Midbrain (tissue), 1 donor: ENCODE results near the gene LMTK3.
"Not testable (repeated sequence)": the region's sequence is repeated elsewhere in the genome, so short reads cannot be mapped to it uniquely, and the experiment has no call there.

ENCODE experiments used
- DNase-seq: peaks from one replicate; lab custom pipeline; 2025; lab: John Stamatoyannopoulos, UW

LMTK3 gene

DNA sequence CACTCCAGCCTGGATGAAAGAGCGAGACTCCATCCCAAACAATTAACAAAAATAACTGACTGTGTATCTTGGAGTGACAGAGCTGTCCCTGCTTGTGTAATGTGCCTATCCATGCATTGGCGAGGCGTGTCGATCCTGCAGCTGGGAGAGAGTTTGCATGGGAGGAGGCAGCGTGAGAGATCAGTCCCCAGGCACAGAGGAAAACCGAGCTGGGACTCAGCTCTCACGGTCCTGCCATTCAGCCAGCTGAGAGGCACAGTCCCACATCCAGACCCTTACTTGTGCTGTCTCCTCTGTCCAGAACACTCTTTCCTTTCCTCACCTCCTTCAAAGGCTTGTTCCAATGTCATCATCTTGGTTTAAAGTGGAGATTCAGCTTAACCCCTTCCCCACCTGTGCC, 28.5 kb upstream of the LMTK3 start:
- DNase-seq, result no peak

GRCh38 chr19:48539503-48540096, 28.0 kb upstream of the LMTK3 start:
- no peak for DNase-seq

- DNase-seq, result not testable (repeated sequence)
These were observed 26.4 kb upstream of the LMTK3 start for GRCh38 chr19:48538057-48538456.

DNA sequence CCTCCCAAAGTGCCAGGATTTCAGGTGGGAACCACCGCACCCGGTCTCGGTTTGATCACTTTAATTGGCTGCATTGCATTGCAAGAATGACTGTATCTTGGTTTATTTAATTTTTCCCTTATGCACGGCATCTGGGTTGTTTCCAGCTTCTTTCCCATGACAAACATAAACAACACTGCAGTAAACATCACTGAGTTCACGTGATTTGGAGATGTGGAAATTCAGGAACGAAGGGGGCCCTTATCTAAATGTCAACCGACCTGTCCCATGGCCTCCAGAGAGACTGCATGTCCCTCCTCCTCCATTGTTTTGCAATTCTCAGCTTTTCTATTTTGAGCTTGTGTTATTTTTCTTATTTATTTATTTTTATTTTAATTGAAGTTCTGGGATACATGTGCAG, 25.9 kb upstream of the LMTK3 start:
- no peak for DNase-seq

- no peak for DNase-seq
These were observed 22.1 kb upstream of the LMTK3 start for GRCh38 chr19:48533770-48534169.

DNA sequence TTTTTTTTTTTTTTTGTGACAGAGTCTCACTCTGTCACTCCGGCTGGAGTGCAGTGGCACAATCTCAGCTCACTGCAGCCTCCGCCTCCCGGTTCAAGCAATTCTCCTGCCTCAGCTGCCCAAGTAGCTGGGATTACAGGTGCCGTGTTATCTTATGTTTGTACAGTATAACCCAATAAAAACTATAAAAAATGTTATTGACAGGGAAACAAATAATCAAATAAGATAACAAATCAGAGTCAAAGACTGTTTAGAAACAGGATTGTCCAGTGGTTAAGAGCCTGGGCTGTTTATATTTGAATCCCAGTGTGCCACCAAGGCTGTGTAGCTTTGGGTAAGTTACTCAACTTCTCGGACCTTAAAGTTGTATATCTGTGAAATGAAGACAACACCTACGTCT, 19.1 kb upstream of the LMTK3 start:
- DNase-seq, result no peak

GRCh38 chr19:48530066-48530720, 18.6 kb upstream of the LMTK3 start:
- no peak for DNase-seq

DNA sequence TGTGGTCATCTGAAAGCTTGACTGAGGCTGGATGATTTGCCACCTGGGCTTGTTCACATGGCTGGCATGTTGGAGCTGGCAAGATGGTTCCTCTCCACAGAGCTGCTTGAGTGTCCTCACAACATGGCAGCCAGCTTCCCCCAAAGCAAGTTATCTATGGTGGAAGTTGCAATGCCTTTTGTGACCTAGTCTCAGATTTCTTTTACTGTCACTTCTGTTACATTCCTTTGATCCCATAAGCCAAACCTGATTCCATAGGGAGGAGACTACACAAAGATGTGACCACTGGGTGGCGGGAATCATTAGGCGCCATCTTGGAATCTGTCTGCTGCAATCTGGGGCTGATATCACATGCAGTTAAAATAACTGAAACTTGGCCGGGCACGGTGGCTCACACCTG, 17.5 kb upstream of the LMTK3 start:
- DNase-seq, result no peak

DNA sequence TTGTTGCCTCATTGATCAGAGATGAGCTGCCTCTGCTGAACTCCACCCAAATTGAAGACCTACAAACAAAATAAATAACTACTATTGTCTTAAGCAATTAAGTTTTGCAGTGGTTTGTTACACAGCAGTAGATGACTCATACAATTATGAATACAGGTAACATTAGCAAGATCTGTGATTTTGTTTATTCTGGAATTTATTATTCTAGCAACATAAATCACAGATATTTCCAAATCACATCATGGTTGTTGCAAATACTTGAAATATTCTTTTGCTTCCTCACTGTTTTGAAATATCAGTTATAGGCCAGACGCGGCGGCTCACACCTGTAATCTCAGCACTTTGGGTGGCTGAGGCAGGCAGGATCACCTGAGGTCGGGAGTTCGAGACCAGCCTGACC, 13.1 kb upstream of the LMTK3 start:
- no peak for DNase-seq

DNA sequence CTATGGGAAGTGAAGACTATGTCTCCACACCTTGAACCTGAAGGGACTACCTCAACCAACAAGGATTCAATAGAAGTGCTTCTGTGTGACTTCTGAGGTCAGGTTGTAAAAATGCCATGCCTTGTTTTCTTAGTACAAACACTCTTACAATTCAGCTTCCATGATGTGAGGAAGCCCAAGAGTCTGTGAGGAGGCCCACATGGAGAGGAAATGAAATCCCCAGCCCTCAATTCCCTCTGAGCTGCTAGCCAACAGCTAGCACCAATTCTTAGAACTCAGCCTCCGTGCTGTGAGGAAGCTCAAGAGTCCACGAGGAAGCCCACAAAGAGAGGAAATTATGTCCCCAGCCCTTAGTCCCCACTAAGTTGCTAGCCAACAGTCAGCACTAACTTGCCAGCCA, 12.6 kb upstream of the LMTK3 start:
- no peak for DNase-seq

GRCh38 chr19:48520134-48520533, 8.5 kb upstream of the LMTK3 start:
- no peak for DNase-seq

- DNase-seq, result not testable (repeated sequence)
These were observed 7.8 kb upstream of the LMTK3 start for GRCh38 chr19:48519426-48519825.

DNA sequence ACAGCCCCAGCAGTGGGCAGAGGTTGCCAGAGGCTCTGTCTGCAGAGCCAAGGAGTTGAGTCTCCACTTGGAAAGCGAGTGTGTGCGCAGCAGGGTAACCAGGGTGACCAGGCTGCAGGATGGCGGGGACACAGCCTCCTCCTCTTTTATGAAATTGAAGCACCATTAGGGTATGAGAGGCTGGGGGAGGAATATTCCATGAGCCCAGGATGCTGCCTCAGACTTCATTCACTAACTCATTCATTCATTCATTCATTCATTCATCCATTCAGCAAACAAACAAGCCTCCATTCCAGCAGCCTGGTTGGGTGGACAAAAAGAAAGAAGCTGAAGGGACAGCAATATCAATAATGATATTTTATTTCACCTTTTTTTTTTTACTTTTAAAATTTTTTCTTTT, 6.6 kb upstream of the LMTK3 start:
- no peak for DNase-seq

DNA sequence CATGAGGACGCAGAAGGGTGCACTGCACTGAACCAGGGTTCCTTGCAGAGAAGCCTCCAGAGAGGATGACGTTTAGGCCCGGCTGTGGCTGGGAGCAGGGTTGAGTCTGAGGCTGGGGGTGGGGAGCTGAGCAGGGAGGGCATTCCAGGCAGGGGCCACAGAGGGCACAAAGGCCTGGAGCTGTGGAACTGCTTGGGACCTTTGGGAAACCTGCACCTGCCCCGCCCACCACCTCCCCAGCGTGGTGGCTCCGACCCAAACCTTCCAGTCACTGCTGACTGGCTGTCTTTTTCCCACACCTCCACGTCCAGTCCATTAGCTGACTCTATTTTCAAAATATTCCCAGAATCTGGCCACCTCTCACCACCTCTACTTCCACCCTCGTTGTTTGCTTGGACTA, 4.9 kb upstream of the LMTK3 start:
- no peak for DNase-seq

DNA sequence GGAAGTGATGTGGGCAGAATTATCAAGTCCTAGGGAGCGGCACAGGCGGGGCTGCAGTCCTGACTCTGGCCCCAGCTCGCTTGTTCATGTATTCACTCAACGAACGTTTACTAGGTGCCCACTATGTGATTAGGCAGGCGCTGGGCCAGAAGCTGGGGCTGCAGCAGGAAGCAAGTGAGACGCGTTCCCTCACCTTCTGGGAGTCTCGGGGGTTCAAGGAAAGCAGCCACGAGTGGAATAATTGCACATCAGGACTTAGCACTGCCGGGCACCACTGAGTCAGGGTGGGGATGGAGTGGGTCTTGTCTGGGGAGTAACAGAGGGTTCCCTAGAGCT, 2.5 kb upstream of the LMTK3 start:
- DNase-seq, result no peak

DNA sequence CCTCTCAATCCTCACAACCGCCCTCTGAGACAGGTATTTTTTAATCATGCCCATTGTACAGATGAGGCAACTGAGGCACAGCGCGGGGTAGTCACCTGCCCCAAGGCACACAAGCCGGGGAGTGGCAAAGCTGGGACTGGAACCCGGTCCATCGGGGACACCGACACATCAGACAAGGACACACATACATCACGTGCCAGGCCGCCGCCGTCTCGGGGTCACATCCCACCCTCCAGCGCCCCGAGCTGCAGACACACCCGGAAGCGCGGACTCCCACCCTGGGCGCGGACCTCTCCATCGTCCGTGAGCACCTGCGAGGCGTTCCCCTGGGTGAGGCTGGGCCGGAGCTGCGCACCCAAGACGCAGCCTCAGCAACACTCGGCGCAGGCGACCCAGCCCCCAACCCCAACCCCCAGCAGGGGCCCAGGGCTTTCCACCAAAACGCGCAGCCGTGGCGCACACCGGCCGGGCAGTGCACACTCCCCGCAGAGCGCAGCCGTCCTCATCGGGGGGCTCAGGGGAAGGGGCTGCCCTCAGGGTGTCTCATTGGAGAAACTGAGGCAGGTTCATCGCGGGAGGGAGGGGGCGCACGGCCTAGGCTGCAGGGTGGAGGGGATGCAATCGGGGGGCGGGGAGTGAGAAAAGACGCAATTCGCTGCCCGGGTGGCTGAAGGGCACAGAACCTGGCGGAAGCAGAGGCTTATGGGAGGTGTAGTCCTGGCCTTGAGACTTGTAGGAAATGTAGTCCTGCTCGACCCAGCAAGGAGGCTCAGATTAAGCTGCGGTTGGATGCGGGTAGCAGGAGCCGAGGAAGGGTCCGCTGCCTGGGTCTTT, 1.9 kb upstream of the LMTK3 start:
- DNase-seq, result peak; percentile 85

DNA sequence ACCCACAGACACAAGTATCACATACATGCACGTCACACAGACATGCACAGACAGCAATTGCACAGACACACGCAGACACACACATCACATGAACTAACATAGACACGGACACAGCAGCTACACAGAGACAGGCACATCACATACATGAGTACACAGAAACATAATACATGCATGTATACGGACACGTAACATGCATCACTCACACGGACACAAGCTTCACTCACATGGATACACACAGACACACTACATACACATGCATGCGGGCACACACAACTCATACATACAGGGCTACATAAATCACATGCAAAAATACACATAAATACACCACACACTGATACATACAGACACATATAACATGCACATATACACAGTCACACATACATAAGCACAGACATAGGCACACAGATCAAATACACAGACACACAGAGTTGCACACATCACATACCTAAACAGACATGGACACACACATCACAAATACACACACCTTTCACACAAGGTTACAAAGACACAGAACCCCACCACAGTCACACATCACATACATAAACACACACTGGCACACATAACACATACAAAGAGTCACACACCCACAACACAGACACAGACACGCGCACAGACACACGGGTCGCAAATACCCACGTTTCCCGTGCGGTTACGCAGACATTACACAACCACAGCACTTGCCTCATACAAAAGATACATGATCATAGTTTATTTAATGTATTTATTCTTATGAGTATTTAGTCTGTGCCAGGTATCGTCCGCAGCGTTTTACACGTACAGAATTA, 1.1 kb upstream of the LMTK3 start:
- peak; percentile 38 for DNase-seq

- no peak for DNase-seq
These were observed 309 bp downstream of the LMTK3 start for GRCh38 chr19:48511321-48511731.

GRCh38 chr19:48510421-48511268, 990 bp downstream of the LMTK3 start:
- peak; percentile 88 for DNase-seq

DNA sequence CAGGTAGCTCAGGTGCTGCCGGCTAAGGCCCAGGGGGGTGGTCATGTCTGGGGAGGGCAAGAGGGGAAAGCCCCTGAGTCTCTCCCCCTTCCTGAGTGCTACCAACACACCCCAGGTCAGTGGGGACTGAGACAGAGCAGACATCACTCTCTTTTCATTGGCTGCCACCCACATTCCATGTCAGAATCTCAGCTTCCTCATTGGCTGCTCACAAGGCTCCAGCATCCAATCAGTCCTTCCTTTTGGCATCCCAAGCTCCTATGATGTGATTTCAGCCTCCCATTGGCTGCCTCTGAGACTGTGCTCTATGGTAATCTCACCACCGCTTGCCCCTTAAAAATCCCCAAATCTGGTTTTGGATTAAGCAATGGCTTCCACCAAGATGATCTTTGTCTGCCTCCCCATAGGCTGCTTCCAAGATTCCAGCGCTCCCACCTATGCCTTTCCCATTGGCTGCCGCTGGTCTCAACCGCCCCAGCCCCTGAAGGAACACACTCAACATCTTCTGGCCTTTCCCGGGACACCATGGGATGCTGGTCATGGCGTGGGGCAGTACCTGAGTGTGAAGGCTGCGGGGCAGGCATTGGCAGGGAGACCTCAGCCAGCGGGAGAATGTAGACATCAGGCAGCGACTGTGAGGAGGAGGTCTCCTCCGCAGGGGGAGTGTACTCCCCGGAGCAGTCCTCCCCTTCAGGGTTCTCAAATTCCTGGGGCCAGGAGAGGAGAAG, 2.0 kb downstream of the LMTK3 start:
- peak; percentile 28 for DNase-seq
